ENCODE results near the gene SHROOM4. TPM values are rescaled to one million over a fixed set of nuclear protein-coding genes. Genes with fewer than 3 reads are reported as not detected.

SHROOM4 gene
- total RNA-seq, 1 experiment from 2014 or later = 0.13 TPM

DNA sequence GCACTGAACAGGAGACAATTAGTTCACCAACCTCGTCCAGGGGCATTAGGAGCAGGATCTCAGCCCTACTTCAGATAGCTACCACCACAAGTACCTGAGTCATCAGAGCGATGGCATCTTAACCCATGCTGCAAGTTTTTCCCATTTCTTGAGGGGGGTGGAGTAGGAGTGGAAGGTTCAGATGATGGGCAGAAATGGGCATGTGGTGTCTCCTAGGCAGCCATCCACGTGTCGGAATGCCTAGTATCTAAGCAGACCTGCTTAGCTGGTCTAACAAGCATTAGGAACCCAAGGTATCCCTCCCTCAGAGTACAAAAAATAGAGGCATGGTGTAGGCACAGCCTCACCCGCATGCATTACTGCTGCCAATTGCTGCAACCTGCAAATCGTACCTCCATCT is 184.2 kb downstream of the SHROOM4 start:
- POLR2A ChIA-PET = no interaction called here
- Histone ChIP-seq H3K36me3 (ENCODE audit: control insufficient read depth, insufficient read depth, low read length) (no peaks in the 10 kb centered on the region), H3K9me3 (ENCODE audit: control insufficient read depth, insufficient read depth, low read depth, low read length) (no peaks in the 10 kb centered on the region), H3K27ac (ENCODE audit: low read length) (no peak overlapping the region), H3K4me1 (ENCODE audit: control insufficient read depth, insufficient read depth, low read length) (no peaks in the 10 kb centered on the region), H3K4me3 (ENCODE audit: low read depth in 2 of 2, low read length in 2 of 2) (no peak overlapping the region), H3K27me3 (ENCODE audit: control insufficient read depth, insufficient read depth, low read length) (no peaks in the 10 kb centered on the region)
- intact Hi-C loops (cut with micrococcal nuclease; ENCODE audit: unreplicated experiment) = no loop called here
- no peak for DNase-seq (ENCODE audit: low read depth, low spot score)
- no peak for ATAC-seq
- CTCF ChIA-PET = no interaction called here
- no TSS peak for BruUV-seq (replicated peaks)
- in situ Hi-C loops (cut with HindIII; ENCODE audit: low pct_unique_long_range_greater_than_20kb, low sequenced_read_pairs) = no loop called here
- TF ChIP-seq POLR2AphosphoS5 (IDR thresholded peaks at IDR 0.05; ENCODE audit: low read depth, low read length) (no peak), TCF7L2 (IDR thresholded peaks at IDR 0.05; ENCODE audit: low read depth, low read length) (no peak), SIN3A (IDR thresholded peaks at IDR 0.05; ENCODE audit: borderline replicate concordance, insufficient read depth, low read depth, low read length) (no peak)
- TF ChIP-seq, protein P1, sequence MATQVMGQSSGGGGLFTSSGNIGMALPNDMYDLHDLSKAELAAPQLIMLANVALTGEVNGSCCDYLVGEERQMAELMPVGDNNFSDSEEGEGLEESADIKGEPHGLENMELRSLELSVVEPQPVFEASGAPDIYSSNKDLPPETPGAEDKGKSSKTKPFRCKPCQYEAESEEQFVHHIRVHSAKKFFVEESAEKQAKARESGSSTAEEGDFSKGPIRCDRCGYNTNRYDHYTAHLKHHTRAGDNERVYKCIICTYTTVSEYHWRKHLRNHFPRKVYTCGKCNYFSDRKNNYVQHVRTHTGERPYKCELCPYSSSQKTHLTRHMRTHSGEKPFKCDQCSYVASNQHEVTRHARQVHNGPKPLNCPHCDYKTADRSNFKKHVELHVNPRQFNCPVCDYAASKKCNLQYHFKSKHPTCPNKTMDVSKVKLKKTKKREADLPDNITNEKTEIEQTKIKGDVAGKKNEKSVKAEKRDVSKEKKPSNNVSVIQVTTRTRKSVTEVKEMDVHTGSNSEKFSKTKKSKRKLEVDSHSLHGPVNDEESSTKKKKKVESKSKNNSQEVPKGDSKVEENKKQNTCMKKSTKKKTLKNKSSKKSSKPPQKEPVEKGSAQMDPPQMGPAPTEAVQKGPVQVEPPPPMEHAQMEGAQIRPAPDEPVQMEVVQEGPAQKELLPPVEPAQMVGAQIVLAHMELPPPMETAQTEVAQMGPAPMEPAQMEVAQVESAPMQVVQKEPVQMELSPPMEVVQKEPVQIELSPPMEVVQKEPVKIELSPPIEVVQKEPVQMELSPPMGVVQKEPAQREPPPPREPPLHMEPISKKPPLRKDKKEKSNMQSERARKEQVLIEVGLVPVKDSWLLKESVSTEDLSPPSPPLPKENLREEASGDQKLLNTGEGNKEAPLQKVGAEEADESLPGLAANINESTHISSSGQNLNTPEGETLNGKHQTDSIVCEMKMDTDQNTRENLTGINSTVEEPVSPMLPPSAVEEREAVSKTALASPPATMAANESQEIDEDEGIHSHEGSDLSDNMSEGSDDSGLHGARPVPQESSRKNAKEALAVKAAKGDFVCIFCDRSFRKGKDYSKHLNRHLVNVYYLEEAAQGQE (IDR thresholded peaks at IDR 0.05; ENCODE audit: insufficient read depth in 1 of 2, low read depth in 2 of 2, low read length in 1 of 2) = no peak
- TF ChIP-seq, protein P2, sequence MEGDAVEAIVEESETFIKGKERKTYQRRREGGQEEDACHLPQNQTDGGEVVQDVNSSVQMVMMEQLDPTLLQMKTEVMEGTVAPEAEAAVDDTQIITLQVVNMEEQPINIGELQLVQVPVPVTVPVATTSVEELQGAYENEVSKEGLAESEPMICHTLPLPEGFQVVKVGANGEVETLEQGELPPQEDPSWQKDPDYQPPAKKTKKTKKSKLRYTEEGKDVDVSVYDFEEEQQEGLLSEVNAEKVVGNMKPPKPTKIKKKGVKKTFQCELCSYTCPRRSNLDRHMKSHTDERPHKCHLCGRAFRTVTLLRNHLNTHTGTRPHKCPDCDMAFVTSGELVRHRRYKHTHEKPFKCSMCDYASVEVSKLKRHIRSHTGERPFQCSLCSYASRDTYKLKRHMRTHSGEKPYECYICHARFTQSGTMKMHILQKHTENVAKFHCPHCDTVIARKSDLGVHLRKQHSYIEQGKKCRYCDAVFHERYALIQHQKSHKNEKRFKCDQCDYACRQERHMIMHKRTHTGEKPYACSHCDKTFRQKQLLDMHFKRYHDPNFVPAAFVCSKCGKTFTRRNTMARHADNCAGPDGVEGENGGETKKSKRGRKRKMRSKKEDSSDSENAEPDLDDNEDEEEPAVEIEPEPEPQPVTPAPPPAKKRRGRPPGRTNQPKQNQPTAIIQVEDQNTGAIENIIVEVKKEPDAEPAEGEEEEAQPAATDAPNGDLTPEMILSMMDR (IDR thresholded peaks at IDR 0.05) = no peak

DNA sequence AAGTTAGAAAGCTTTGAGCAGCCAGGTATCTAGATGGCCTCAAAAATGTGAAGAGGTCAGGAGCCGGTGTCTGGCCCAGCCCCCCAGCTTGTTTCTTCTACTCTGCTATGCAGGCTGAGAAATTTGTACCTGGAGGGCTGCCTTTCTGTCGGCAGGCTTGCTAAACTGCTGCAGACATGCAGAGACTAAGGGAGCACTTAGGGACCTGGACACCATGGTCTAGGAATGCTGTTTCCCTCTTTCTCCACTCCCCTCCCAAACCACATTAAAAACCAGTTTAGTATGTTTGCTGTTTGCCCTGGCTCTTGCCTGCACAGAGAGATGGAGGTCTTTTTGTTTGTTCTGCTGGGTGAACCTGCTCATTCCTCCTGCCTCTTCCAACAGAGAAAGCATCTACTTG is 186.3 kb downstream of the SHROOM4 start:
- Histone ChIP-seq H3K9me3 (ENCODE audit: control insufficient read depth, insufficient read depth, low read depth, low read length) (no peaks in the 10 kb centered on the region), H3K4me1 (ENCODE audit: control insufficient read depth, insufficient read depth, low read length) (no peaks in the 10 kb centered on the region), H3K36me3 (ENCODE audit: control insufficient read depth, insufficient read depth, low read length) (no peaks in the 10 kb centered on the region), H3K27ac (ENCODE audit: low read length) (no peak overlapping the region), H3K4me3 (ENCODE audit: low read depth in 2 of 2, low read length in 2 of 2) (no peak overlapping the region), H3K27me3 (ENCODE audit: control insufficient read depth, insufficient read depth, low read length) (no peaks in the 10 kb centered on the region)
- ChIA-PET CTCF (no interaction called here), POLR2A (no interaction called here)
- BruUV-seq (replicated peaks) = no TSS peak
- ATAC-seq (no peak), DNase-seq (ENCODE audit: low read depth, low spot score) (no peak)
- in situ Hi-C loops (cut with HindIII; ENCODE audit: low pct_unique_long_range_greater_than_20kb, low sequenced_read_pairs) (no loop called here), intact Hi-C loops (cut with micrococcal nuclease; ENCODE audit: unreplicated experiment) (no loop called here)
- TF ChIP-seq TCF7L2 (IDR thresholded peaks at IDR 0.05; ENCODE audit: low read depth, low read length) = no peak
- TF ChIP-seq SIN3A (IDR thresholded peaks at IDR 0.05; ENCODE audit: borderline replicate concordance, insufficient read depth, low read depth, low read length) = no peak
- TF ChIP-seq, protein P1 (IDR thresholded peaks at IDR 0.05; ENCODE audit: insufficient read depth in 1 of 2, low read depth in 2 of 2, low read length in 1 of 2) = no peak
- TF ChIP-seq POLR2AphosphoS5 (IDR thresholded peaks at IDR 0.05; ENCODE audit: low read depth, low read length) = no peak
- TF ChIP-seq, protein P2 (IDR thresholded peaks at IDR 0.05) = no peak

Data from Panc1 (cell line).